Pancreas (tissue), 10 donors: ENCODE measurements around the gene A1BG. TPM values are rescaled to one million over a fixed set of nuclear protein-coding genes. Genes with fewer than 3 reads are reported as not detected.

ENCODE experiments used
- ATAC-seq, 4 donors: fragments of 200-7000 bp; cut with Tn5 transposase; one replicate each; pipeline versions ENCODE4 v1.8.0 to v1.9.1; 2020; ENCODE audit warnings: mild to moderate bottlenecking in 4 of 4, moderate library complexity in 4 of 4
- DNase-seq, 6 donors: peaks; one replicate each; pipeline ENCODE4 v3.0.0-alpha.2; 2020
- FAIRE-seq: peaks from 2 replicates; lab custom pipeline; 2012; peaks lifted over from hg19 to GRCh38; lab: Jason Lieb, UNC
- H3K27ac ChIP-seq, 4 donors: fragments of 200-600 bp; sonication (generic); 1 replicate in 3 of 4; 2 replicates in 1 of 4; pipeline versions ENCODE4 v1.5.0 to v1.8.0; 2020
- H3K27me3 ChIP-seq, 4 donors: fragments of 200-600 bp; one replicate each; pipeline ENCODE4 v1.8.0; 2021
- H3K36me3 ChIP-seq, 3 donors: fragments of 200-600 bp; sonication (generic) in 1 of 3; one replicate each; pipeline versions ENCODE4 v1.5.0 to v1.8.0; 2020 to 2021
- H3K4me1 ChIP-seq, 3 donors: fragments of 200-600 bp; one replicate each; pipeline ENCODE4 v1.8.0; 2021
- H3K4me3 ChIP-seq, 4 donors: fragments of 200-600 bp; sonication (generic) in 2 of 4; one replicate each; pipeline versions ENCODE4 v1.5.0 to v1.8.0; 2020 to 2021
- H3K9me3 ChIP-seq, 4 donors: fragments of 200-600 bp; one replicate each; pipeline ENCODE4 v1.8.0; 2021
- CTCF ChIP-seq, 4 donors: fragments of 200-600 bp; sonication (generic) in 3 of 4; IDR thresholded peaks; one replicate each; pipeline versions ENCODE4 v1.5.0 to v1.8.0; 2021; ENCODE audit warnings: antibody characterized with exemption in 4 of 4
- WGBS, 2 donors: extraction: QIAGEN DNeasy Blood & Tissue Kit; methylation state at CpG; one replicate each; pipeline ENCODE4 v1.1.7; 2013; 5-methylcytosine and 5-hydroxymethylcytosine counted together
- intact Hi-C, 3 donors: fragments of 100-400 bp; cut with DNase I; formaldehyde crosslinking; loops; one replicate each; pipeline versions ENCODE4 v1.11.1 to v1.14.2; 2022
- polyA plus RNA-seq, 2 donors: library from polyadenylated mRNA; stranded (reverse); fragments of 200-250 nt; gene quantifications; one replicate each; pipeline ENCODE4 v1.2.3, GENCODE V29; 2013
- total RNA-seq, 6 donors: library from RNA; stranded (reverse); fragmentation: NEBNext Ultra II Directional in 4 of 6; extraction: Animal tissue kit (Norgen Biotek cat#: 25700) in 4 of 6; gene quantifications; one replicate each; pipeline versions ENCODE4 v1.2.1 to v1.2.4, GENCODE V29; 2021 to 2023
- donor health status: healthy with polysubstance abuse.
- donor health status: DM: no; HTN: no; CAD: no; lungs with moderate emphysema.
- donor health status: DM: no; HTN: no; CAD: no.
- donor health status: control.
- donor health status: control.
- donor health status: Bipolar disorder and iron deficiency.
- donor health status: DM: yes; HTN: yes; CAD: no.
- donor health status: DM: no; HTN: no; CAD: no.
- donor health status: DM: no; HTN: no; CAD: no.
- donor health status: DM: yes; HTN: yes; CAD: no.

The A1BG gene
- total and polyA plus RNA-seq, 8 donors = 3.3 to 49.0 (median 6.5) TPM

DNA sequence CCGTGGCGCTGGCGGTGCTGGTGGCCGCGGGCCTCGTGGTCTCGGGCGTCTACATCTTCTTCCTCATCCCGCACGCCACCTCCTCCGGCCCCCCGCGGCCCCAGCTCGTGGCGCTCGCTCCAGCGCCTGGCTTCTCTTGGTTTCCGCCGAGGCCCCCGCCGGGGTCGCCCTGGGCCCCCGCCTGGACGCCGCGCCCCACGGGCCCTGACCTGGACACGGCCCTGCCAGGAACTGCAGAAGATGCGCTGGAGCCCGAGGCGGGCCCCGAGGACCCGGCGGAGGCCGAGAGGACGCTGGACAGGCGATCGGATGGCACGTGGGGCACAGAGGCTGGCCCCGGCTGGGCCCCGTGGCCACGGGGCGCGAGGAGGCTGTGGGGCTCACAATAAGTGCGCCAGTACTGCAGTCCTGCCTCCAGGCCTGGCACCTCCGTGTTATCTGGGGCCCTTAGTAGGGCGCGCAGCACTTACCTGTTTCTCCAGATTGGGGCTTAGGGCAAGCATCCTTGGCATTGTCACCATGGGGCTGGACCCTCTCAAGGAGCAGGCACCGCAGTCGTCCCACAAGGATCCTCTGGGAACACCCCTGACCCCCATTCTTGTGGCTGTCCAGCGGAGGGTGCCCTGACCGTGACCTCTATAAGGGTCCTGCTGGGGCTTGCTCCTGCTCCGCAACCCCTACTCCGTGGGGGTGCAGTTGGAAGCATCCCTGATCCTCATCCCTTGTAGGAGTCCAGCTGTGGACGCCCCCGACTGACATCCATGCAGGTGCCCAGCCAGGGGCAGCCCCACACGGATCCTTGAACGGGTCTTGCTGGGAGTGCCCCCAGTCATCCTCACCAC, 43.6 kb upstream of the A1BG start:
- Histone ChIP-seq H3K4me1 (peaks cover 0 to 5% (median 5%) of the 10 kb centered on the region in 3 donors), H3K36me3 (peaks cover 4 to 23% (median 22%) of the 10 kb centered on the region in 3 donors), H3K9me3 (no peaks in the 10 kb centered on the region), H3K4me3 (no peak overlapping the region), H3K27me3 (no peaks in the 10 kb centered on the region), H3K27ac (no peak overlapping the region)
- ATAC-seq (no peak), FAIRE-seq (no peak), DNase-seq (peak in 3 of 6 donors; percentile 22 to 71 (median 26))
- no peak for TF ChIP-seq CTCF (IDR thresholded peaks at IDR 0.05)
- intact Hi-C loops = no loop called here
- 26 to 31% methylated on average over 55 to 58 of the region's 58 CpGs for WGBS, 2 donors

DNA sequence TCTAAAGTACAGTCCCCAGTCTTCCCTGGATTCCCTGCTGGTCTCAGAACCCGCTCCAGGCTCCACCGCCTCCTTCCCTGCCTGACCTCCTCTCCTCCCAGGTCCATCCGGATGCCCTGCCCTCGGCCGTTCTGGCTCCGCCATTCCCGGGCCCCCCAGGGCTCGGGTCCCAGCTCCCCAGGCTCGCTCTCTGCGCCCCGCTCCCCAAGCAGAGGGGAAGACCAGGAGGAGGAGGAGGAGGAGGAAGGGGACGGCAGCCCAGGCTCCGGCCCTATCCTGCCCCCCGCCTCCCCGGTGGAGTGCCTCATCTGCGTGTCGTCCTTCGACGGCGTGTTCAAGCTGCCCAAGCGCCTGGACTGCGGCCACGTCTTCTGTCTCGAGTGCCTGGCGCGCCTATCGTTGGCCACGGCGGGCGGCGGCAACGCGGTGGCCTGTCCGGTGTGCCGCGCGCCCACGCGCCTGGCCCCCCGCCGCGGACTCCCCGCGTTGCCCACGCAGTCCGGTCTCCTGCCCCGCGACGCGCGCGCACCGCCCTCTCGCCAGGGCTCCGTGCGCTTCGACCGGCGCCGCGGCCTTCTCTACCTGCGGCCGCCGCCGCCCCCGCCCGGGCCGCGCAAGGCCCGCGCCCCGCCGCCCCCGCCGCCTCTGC, 42.8 kb upstream of the A1BG start:
- Histone ChIP-seq H3K4me3 (no peak overlapping the region), H3K27ac (no peak overlapping the region), H3K27me3 (no peaks in the 10 kb centered on the region), H3K4me1 (peaks cover 0 to 5% (median 4%) of the 10 kb centered on the region in 3 donors), H3K36me3 (peaks cover 4 to 28% (median 22%) of the 10 kb centered on the region in 3 donors), H3K9me3 (no peaks in the 10 kb centered on the region)
- WGBS, 2 donors = 5% methylated on average over 52 to 75 of the region's 75 CpGs
- TF ChIP-seq CTCF (IDR thresholded peaks at IDR 0.05) = no peak
- FAIRE-seq = no peak
- DNase-seq = peak in 3 of 6 donors; percentile 38 to 79 (median 63)
- ATAC-seq = peak in 1 of 4 donors; percentile 11
- intact Hi-C loops = no loop called here

- ATAC-seq (peak; percentile 33 to 79 (median 58)), DNase-seq (peak in 4 of 6 donors; percentile 27 to 83 (median 60)), FAIRE-seq (no peak)
- intact Hi-C loops = no loop called here
- no peak within 1 kb of the TSS for H3K27ac ChIP-seq
- peaks cover under 1 to 6% (median 6%) of the 10 kb centered on the region in 3 donors for H3K4me1 ChIP-seq
- TF ChIP-seq CTCF (IDR thresholded peaks at IDR 0.05) = no peak
- no peaks in the 10 kb centered on the region for H3K9me3 ChIP-seq
- H3K27me3 ChIP-seq = no peaks in the 10 kb centered on the region
- peaks cover 4 to 28% (median 24%) of the 10 kb centered on the region in 3 donors for H3K36me3 ChIP-seq
- no peak within 1 kb of the TSS for H3K4me3 ChIP-seq
- WGBS, 2 donors = 32 to 35% methylated on average over 21 of the region's 21 CpGs
Observed at GRCh38 chr19:58395220-58395978, 42.1 kb upstream of the A1BG start, which contains the start of gene RNF225. TSS of gene RNF225 (plus strand) at chr19:58395656. CDS start at chr19:58396090, 434 bp downstream.

DNA sequence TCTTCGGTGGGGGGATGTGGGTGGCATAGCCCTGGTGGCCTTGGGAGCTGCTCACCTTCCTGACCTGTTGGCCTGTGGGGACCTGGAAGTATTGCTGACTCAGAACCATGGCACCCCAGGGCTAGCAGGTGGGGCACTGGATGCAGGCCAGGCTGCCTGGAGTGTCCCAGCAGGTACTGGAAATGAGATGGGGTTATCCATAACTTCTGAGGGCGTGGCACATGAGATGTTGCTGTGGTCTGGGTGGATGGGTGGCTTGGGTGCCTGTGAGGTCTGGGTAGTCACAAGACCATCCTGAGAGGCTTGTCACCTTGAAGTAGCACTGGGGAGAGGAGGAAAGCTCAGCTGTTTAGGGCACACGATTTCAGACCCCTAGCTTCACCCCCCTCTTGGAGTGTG, 41.5 kb upstream of the A1BG start:
- Histone ChIP-seq H3K36me3 (peaks cover 4 to 28% (median 24%) of the 10 kb centered on the region in 3 donors), H3K27ac (no peak overlapping the region), H3K4me3 (no peak overlapping the region), H3K27me3 (no peaks in the 10 kb centered on the region), H3K9me3 (no peaks in the 10 kb centered on the region), H3K4me1 (peaks cover 0 to 11% (median 6%) of the 10 kb centered on the region in 3 donors)
- 69 to 73% methylated on average over 3 of the region's 3 CpGs for WGBS, 2 donors
- intact Hi-C loops = no loop called here
- DNase-seq (peak in 1 of 6 donors; percentile 31), FAIRE-seq (no peak), ATAC-seq (peak in 2 of 4 donors; percentile 5 to 10)
- no peak for TF ChIP-seq CTCF (IDR thresholded peaks at IDR 0.05)
